ENCODE measurements around the gene OSR1.

Gene OSR1

GRCh38 chr2:19357402-19358241, 801 bp downstream of the OSR1 start:
- no peak for DNase-seq

- no peak for DNase-seq
Observed at GRCh38 chr2:19356545-19357401, 1.6 kb downstream of the OSR1 start.

GRCh38 chr2:19355931-19356544, 2.4 kb downstream of the OSR1 start:
- no peak for DNase-seq

GRCh38 chr2:19355416-19355821, 3.0 kb downstream of the OSR1 start:
- DNase-seq: no peak

GRCh38 chr2:19355014-19355405, 3.4 kb downstream of the OSR1 start:
- DNase-seq: no peak

GRCh38 chr2:19353721-19354050, 4.7 kb downstream of the OSR1 start:
- DNase-seq: no peak

GRCh38 chr2:19352946-19353720, 5.3 kb downstream of the OSR1 start:
- DNase-seq: no peak

- DNase-seq: no peak
Observed at GRCh38 chr2:19351899-19352697, 6.3 kb downstream of the OSR1 start.

- DNase-seq: no peak
Observed at GRCh38 chr2:19351499-19351898, 6.9 kb downstream of the OSR1 start.

GRCh38 chr2:19350678-19351401, 7.6 kb downstream of the OSR1 start:
- no peak for DNase-seq

GRCh38 chr2:19349911-19350677, 8.3 kb downstream of the OSR1 start:
- peak in 2 of 4 experiments; percentile 11 to 35 for DNase-seq

GRCh38 chr2:19348692-19349091, 9.7 kb downstream of the OSR1 start:
- DNase-seq: no peak

GRCh38 chr2:19347619-19348562, 10.5 kb downstream of the OSR1 start:
- peak; percentile 84 to 93 (median 90) for DNase-seq

- no peak for DNase-seq
Observed at GRCh38 chr2:19346983-19347618, 11.3 kb downstream of the OSR1 start.

GRCh38 chr2:19337742-19338141, 20.7 kb downstream of the OSR1 start:
- no peak for DNase-seq

- no peak for DNase-seq
Observed at GRCh38 chr2:19337202-19337601, 21.2 kb downstream of the OSR1 start.

- DNase-seq: no peak
Observed at GRCh38 chr2:19336781-19337180, 21.6 kb downstream of the OSR1 start.

- no peak for DNase-seq
Observed at GRCh38 chr2:19332503-19332902, 25.9 kb downstream of the OSR1 start.

GRCh38 chr2:19331450-19331849, 27.0 kb downstream of the OSR1 start:
- DNase-seq: no peak

Data from activated naive CD4-positive, alpha-beta T cell (primary cell).